Measurements from ENCODE around the gene DSG3.
"Not testable (repeated sequence)": the region's sequence is repeated elsewhere in the genome, so short reads cannot be mapped to it uniquely, and the experiment has no call there.

The DSG3 gene

DNA sequence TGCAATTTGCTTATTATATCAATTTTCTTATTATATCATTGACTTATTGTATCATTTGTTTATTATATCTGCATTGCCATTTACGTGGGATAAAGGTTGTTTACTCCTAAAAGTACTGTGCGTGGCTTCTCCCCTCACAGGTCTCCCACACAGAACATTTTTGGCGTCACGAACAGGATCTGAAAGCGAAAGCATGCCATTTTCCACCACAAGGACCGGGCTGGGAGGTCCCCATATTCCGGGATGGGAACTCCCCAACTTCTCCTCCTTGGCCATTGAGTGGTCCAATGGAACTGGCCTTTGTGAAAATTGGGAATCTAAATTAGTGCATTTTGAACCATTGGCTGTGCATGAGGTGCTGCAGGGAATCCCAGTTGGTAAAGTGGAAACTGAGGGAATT lies 45.6 kb downstream of the DSG3 start:
- DNase-seq (ENCODE audit: low read depth) = no peak

DNA sequence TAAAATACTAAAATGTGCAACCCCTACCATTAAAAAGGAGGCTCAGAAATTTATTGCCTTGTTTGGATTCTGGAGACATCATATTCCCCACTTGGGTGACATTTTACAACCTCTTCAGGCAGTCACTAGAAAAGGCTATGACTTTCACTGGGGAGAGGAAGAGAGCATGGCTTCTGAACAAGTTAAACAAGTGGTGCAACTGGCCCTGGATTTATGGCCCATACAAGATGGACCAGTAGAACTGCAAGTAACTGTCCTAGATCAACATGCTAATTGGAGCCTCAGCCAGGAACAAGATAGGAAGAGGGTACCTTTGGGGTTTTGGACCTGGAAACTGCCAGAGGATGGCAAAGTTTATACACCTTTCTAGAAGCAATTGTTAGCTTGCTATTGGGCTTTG lies 46.4 kb downstream of the DSG3 start:
- no peak for DNase-seq (ENCODE audit: low read depth)

DNA sequence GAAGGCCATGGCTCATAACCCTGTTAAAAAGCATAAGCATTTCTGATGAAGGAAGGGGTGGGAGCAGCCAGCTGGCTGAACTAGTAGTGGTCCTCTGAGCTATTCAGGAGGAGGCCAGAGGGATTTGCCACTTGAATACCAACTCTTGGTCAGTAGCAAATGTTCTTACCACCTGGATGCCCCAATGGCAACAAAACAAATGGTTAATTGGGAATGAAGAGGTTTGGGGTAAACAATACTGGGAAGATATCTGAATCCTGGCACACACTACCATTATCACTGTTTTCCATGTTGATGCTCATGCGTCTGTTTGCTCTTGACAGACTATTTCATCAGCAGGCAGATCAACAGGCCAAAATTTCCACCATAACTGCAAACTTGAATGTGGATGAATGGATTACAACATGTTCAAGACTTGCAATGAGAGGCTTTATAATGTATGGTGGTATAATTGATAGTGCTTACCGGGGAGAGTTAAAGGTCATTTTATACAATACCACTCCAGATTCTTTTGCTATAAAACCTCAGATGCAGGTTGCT lies 47.2 kb downstream of the DSG3 start:
- DNase-seq (ENCODE audit: low read depth) = not testable (repeated sequence)

DNA sequence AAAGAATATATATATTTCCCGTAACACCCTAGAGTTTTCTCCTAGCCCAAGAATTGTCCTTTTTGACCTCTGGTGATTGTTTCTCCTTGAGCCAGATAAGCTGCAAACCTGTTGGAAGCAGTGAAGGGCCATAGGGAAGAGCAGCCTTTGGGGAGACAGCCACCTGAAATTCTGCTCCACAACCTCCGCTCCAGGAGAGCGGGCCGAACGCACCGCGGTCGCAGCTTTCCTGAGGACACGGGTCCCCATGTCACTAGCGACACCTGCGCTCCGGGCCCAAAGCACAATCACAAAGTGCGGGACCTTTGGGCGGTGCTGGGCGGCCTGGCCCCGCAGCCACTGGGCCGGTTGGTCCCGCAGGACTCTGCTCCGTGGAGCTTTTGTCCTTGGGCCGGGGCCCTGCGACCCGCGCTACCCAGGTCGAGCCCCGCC lies 49.9 kb downstream of the DSG3 start:
- no peak for DNase-seq (ENCODE audit: low read depth)

DNA sequence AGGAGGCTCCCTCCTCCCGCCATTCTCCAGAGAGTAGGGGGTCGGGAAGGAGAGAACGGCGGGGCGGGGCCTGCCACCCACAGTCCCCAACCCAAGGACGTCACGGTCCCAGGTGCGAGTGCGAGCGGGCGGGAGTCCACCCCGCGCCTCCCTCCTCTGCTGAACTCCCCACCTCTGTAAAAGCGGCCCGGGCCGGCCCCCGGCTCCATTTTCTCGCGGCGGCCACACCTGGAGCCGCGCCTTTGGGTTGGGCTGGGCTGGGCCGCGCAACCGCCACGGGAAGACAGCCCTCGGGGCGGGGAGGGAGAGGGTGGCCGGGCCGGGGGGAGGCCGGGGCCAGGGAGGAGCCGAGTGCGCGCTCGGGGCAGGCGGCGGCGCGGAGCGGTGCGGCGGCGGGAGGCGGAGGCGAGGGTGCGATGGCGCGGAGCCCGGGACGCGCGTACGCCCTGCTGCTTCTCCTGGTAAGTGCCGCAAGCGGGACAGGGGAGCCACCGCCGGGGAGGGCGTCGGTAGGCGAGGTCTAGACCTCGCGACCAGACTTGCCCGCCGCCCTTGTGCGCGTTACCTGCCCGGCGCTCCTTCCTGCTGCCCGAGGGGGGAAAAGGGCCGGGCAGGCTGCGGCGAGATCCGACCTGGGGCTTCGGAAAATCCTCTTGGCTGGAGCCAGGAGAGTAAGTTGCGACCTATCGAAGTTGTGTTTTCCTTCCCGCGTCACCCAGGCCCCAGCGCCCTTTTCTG lies 50.5 kb downstream of the DSG3 start, which contains the start of gene DSG2:
Gene DSG2 (plus strand): TSS at position 342 of the 738 bp plus-strand sequence. CDS start 75 bp downstream, at position 417.
- no peak for DNase-seq (ENCODE audit: low read depth)

DNA sequence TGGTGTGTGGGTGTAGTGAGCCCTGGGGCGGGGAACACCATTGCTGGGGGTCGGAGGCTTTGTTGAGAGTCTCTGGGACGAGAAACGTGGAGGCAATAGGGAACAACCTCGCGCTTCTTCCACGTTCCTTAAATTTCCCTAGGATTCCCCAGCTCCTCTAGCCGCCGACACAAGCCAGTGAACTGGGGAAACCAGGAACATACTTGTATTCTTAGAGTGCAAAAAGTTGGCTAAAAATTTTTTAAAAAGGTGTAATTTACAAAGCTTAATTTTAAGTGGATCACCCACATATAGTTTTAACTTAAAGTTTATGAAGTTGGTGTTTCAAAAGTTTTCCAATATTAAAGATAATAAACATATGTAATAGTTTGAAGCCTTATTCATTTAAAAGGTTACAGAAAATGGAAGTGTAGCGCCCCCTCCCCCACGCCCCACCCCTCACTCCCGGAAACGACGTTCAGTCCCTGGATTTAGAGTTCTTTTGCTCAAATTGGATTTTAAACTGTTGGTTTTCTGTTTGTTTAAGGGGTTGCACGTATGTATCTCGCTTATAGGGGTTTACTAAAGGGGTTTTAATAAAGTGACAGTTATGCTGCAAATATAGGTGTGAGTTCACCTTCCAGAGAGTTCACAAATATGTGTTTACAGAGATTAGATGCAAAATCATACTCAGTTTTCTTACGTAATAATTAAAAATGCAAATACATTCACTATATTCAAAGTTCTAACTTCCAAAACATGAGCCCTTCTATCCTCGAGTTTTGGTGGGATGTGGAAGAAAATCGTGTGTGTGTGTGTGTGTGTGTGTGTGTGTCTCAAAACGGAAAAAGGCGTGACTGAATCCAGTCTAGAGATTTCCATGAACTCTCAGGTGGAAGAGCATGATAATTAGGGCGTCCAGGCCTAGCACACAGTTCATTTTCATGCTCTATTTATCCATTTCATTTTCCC lies 51.3 kb downstream of the DSG3 start:
- DNase-seq (ENCODE audit: low read depth) = no peak

DNA sequence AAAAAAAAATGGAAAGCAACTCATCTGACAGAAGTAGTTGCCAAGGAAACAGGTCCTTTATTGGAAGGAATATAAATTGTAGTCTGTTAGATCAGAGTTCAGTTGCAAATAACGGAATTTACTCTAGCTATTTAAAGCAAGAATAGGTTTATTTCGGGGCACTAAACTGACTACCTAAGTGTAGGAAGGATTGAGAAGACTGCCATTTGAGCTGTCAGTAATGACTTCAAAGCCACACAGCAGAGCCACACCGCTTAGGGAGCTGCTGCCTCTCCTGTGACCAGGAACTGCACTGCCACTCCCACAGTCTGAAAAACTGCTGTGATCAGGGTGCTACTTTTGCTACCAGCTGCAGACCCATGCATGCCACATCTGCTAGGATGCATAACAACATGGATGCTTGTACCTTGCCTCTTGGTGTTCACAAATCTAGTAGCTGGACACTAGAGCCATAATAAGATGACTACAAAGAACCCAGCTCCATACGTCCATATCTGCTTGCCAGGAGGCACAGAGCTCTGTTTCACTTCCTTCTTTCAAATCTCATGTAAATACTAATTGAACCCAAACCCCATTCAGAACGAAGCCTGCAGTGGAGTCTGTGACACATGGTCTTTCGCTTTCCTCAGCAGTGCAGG lies 52.6 kb downstream of the DSG3 start:
- DNase-seq (ENCODE audit: low read depth) = no peak

DNA sequence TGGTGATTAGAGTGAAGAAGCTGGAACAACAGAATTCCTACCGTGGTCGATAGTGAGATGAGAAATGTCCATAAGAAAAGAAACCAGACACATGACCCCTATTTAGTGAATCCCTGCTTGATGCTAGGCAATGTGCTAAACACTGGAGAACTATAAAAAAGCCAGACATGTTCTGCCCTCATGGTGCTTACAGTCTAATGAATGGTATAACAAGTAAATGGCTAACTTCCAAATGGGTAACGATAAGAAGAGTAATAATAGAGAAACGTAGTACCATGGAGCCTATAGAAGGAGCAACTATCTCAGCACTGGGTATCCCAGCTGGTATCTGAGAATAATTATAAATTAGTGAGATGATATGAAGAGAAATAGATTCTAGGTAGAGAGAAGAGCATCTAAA lies 55.5 kb downstream of the DSG3 start:
- DNase-seq (ENCODE audit: low read depth) = no peak

DNA sequence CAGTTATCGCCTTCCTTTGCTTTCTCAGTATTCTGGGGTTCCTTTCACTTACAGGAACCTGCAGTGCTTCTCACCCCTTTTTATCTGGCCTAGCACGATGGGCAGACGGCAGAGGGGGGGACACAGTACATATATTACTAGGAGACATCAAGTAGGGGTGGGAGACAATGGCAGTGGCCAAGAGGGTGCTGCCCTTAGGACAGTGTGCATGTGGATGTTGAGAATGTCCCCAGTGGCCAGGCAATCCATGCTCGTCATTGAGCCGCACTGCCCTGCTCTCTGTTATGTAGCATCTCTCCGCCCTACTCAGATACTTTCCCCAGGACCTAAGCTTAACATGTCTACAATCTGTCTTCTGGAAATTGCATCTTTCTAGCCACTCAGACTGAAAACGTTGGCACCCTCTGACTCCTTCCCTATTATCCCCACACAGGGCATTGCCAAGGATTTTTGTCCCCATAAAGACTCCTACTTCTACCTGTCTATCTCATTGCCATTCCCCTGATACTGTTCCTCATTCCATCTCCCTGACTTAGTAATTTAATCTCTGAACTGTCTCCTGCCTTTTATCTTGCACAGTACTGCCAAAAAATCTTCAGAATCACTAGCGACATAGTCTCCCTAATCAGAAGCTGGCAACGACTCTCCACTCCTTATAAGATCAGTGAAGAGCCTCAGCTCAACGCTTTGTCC lies 57.1 kb downstream of the DSG3 start:
- no peak for DNase-seq (ENCODE audit: low read depth)

DNA sequence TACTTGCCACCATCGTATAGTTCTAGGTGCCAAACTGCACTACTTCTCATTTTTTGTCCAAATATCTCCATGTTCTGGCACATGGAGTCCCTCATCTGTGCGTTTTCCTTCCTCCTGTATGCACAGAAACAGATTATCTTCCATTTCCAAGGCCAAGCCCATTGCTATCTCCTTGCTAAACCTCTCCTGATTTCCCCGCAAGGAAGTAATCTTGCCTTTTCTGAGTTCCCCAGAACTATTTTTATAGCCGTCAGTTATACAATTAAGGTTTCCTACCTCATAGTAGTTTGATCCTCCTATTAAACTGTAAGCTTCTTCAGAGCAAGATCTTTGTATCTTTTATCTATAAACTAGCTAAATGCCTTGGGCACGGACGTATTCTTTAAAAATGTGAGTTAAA lies 57.6 kb downstream of the DSG3 start:
- no peak for DNase-seq (ENCODE audit: low read depth)

DNA sequence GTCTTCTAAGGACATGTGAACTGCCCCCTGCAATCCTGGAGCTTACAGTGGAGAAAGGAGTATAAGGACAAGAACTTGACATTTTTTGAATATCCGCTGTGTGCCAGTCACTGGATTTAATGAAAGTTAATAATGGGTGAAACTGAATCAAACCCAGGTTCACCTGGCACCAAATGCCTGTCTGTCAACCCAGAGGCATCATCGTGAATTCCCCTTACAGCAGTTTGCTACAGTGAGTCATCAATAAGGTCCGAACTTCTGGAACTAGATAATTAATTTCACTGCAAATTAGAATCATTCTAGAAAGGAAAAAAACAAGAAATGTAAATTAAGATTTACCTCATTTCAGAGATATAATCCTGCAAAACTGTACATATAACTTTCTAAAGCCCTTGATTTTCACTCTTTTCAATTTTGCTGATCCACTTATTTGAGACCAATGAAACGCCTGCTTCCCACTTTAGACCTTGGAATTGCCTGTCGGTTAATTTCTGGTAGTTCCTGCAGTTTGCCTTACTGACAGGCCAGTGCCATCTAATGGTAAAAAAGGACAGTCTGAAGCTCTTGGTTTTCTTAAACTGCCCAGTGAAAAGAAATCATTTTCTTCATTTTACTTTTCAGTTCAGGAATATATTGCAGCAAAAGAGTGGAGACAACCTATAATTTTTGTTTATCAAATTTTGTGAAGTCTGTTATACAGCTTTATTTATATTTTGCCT lies 58.6 kb downstream of the DSG3 start:
- no peak for DNase-seq (ENCODE audit: low read depth)

DNA sequence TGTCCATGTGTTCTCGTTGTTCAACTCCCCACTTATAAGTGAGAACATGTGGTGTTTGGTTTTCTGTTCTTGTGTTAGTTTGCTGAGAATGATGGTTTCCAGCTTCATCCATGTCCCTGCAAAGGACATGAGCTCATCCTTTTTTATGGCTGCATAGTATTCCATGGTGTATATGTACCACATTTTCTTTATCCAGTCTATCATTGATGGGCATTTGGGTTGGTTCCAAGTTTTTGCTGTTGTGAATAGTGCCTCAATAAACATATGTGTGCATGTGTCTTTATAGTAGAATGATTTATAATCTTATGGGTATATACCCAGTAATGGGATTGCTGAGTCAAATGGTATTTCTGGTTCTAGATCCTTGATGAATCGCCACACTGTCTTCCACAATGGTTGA lies 59.6 kb downstream of the DSG3 start:
- not testable (repeated sequence) for DNase-seq (ENCODE audit: low read depth)

DNA sequence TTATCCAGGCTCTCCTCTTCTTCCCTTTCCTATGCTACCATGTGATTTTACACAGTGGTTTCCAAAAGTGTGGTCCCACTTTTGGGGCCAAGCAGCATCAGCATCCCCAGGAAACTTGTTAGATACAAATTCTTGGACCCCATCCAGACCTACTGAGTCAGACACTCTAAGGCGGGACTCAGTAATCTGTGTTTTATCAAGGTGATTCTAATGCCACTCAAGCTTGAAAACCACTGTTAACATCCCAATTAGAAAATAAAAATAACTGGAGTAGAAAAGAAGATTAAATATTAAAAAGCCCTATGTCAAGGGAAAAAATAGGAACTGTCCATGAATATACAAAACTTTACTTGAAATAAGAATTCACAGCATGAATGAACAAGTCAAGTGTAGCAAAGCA lies 61.2 kb downstream of the DSG3 start:
- DNase-seq (ENCODE audit: low read depth) = no peak

DNA sequence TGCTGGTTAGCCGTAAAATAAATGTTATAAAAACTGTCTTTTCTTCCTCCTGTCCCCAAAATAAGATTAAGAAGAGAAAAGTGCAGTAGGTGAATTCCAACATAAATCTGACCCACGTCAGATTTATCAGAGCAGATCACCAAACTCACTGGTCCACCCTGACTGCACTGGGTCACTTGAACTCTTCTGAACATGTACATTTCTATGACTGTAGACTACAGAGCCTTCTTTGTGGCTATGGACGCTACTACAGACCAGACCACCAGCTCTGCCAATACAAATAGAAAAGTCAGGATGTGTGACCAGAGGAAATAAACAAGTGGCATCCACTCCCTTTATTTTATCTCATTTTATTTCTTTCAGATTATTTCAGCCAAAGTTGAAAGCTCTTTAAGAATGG lies 62.0 kb downstream of the DSG3 start:
- no peak for DNase-seq (ENCODE audit: low read depth)

DNA sequence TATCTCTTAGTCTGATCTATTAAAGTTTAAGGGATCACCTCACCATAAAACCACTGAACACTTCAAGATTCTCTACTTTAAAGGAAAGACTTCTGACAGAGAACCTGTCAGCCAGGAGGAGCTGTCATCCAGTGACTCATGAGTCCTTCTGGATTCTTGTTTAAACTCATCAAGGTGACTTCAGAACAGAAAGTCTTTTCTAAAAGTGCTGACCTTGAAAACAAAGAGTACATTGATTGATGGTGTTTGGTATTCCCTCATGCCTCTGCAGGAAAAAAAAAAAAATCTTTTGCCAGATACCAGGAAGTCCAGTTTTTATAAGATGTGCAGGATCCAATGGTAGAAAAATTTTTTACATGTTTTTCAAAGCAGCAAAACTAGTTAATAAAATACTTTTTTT lies 62.8 kb downstream of the DSG3 start:
- no peak for DNase-seq (ENCODE audit: low read depth)

DNA sequence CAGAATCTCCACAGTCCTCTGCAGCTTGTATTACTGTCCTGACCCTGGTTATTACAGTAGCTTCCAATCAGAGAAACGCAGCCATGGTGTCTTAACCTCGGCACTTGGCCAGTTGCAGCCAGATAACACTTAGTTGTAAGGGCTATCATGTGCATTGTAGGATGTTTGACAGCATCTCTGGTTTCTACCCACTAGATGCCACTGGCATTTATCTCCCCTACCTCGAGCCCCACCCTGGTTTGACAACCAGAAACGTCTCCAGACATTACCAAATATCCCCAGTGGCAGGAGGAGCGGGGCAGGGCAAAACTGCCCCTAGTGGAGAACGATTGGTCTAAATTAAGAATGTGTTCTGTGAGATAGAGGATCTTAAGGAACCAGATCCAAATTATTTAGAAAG lies 63.6 kb downstream of the DSG3 start:
- DNase-seq (ENCODE audit: low read depth) = no peak

DNA sequence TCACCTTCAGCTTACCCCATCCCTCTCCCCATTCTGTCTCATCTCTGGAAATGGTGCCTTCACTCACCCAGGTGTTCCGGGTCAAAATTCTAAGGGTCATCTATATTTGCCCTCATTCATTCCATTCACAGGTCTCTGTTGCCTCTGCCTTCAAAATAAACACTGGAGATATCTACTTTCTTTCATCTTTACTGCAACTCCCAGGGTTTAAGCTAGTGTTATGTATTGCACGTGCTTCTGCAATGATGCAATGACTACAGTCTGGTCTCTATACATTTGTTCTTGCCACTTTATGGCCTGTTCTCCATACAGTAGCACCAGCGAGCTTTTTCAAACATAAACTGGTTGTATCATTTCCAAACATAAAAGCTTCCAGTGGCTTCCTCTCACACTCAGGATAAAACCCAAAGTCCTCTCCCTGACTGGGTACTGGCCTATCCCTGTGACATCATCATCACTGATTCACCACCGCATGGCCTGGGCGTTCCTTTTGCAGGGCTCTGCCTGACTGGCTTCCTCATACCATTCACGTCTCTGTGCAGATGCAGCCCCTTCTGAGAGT lies 64.7 kb downstream of the DSG3 start:
- no peak for DNase-seq (ENCODE audit: low read depth)

DNA sequence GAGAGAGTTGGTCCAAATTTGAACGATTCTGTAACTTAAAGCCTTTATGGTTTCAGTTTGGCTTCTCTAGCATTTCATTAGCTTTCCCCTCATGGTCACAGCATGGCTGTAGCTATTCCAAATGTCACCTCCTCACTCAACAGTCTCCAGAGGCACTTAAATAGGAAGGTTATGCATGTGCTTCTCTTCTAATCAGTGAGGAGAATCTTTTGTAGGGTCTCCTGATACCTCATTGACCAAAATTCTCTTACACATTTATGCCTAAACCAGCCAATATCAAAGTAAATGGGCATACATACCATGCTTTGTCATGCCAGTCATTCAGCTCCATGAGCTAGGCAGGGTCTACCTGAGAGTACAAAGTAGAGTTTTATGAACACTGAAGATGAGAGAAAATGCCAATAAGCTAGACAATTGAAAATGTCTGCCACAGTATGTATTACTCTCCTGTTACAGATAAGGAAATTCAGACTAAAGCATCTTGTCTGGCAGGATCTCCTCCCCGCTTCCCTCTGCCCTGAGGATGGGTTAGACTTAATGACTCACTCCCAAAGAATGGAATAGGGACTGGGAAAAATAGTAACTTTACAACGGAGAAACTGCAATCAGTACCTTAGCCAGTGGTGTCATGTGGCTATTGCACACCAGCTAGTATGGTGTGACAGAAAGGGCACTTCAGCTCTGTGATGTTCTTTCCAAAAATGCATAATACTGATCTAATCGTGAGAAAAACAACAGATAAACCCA lies 65.8 kb downstream of the DSG3 start:
- no peak for DNase-seq (ENCODE audit: low read depth)

DNA sequence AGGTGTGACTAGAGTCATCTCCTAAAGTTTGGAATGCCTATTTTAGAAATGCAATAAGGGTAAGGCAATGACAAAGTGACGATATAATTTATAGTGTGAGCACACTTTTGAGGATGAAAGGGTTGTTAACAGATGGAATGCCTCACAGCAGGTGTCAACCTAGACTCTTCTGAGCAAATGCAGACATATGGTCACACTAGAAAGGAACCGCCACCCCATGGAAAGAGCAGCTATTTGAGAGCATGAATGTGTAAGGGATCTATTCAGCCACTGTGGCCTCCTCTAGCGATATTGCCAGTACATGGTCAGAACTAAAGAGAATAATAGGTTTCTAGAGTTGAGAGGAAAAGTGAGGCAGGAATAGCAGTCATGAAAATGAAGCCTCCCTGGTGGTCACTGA lies 68.9 kb downstream of the DSG3 start:
- DNase-seq (ENCODE audit: low read depth) = no peak

DNA sequence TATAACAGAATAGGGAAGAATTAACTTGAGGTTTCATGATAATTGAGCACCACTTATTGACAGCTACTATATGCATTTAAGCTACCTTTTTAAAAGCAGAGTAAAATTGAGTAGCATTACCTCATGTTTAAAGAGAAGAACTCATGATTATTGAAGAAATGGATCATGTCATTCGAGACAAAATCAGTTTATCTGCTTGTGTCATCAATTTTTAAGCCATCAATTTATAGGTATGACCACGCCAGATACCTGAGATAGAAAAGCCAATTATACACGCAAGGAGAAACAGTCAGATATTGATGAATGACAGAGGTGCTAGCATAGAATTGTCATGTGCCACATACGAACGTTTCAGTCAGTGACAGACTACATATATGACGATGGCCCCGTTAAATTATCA lies 78.8 kb downstream of the DSG3 start:
- DNase-seq (ENCODE audit: low read depth) = no peak

Data from stimulated activated CD8-positive, alpha-beta memory T cell treated with anti-CD3 and anti-CD28 coated beads, Interleukin-15, amount 100 ng/mL, for 1 hour (primary cell).